Stimulated activated CD8-positive, alpha-beta memory T cell treated with anti-CD3 and anti-CD28 coated beads, Interleukin-7, amount 100 ng/mL, for 4 hours (primary cell): ENCODE data around the gene MED12L.

Source experiments
- DNase-seq, 2 donors: peaks; one replicate each; pipeline ENCODE4 v3.0.0-alpha.2; 2020; ENCODE audit warnings: low read depth in 2 of 2

The MED12L gene

GRCh38 chr3:151133917-151134450 is 48.5 kb downstream of the MED12L start:
- no peak for DNase-seq

- no peak for DNase-seq
Observed at GRCh38 chr3:151135541-151136337, 50.3 kb downstream of the MED12L start.

- DNase-seq, result no peak
Observed at GRCh38 chr3:151142929-151143328, 57.5 kb downstream of the MED12L start.

- no peak for DNase-seq
Observed at GRCh38 chr3:151144016-151144415, 58.6 kb downstream of the MED12L start.

GRCh38 chr3:151144760-151145159 is 59.3 kb downstream of the MED12L start:
- DNase-seq, result no peak

GRCh38 chr3:151145713-151146070 is 60.2 kb downstream of the MED12L start:
- no peak for DNase-seq

- peak in 1 of 2 donors; percentile 18 for DNase-seq
Observed at GRCh38 chr3:151146071-151146730, 60.7 kb downstream of the MED12L start.

- no peak for DNase-seq
Observed at GRCh38 chr3:151146731-151147091, 61.2 kb downstream of the MED12L start.

- DNase-seq, result no peak
Observed at GRCh38 chr3:151147299-151147698, 61.8 kb downstream of the MED12L start.

GRCh38 chr3:151152455-151153079 is 67.1 kb downstream of the MED12L start:
- no peak for DNase-seq

- DNase-seq, result no peak
Observed at GRCh38 chr3:151154566-151154965, 69.1 kb downstream of the MED12L start.

- no peak for DNase-seq
Observed at GRCh38 chr3:151155409-151156128, 70.1 kb downstream of the MED12L start.

GRCh38 chr3:151156618-151157216 is 71.3 kb downstream of the MED12L start:
- no peak for DNase-seq

GRCh38 chr3:151159806-151160205 is 74.3 kb downstream of the MED12L start:
- no peak for DNase-seq

- DNase-seq, result no peak
Observed at GRCh38 chr3:151165226-151165625, 79.8 kb downstream of the MED12L start.

- no peak for DNase-seq
Observed at GRCh38 chr3:151166161-151166560, 80.7 kb downstream of the MED12L start.

- peak; percentile 67 to 68 for DNase-seq
Observed at GRCh38 chr3:151168269-151169094, 83.0 kb downstream of the MED12L start.

- DNase-seq, result no peak
Observed at GRCh38 chr3:151169262-151169947, 83.9 kb downstream of the MED12L start.

GRCh38 chr3:151169948-151170679 is 84.7 kb downstream of the MED12L start:
- DNase-seq, result peak in 1 of 2 donors; percentile 23
